ENCODE data around the gene QRFP. TPM values are rescaled to one million over a fixed set of nuclear protein-coding genes. Genes with fewer than 3 reads are reported as not detected.

The QRFP gene
- total RNA-seq, 2 donors from 2014 or later = not detected

DNA sequence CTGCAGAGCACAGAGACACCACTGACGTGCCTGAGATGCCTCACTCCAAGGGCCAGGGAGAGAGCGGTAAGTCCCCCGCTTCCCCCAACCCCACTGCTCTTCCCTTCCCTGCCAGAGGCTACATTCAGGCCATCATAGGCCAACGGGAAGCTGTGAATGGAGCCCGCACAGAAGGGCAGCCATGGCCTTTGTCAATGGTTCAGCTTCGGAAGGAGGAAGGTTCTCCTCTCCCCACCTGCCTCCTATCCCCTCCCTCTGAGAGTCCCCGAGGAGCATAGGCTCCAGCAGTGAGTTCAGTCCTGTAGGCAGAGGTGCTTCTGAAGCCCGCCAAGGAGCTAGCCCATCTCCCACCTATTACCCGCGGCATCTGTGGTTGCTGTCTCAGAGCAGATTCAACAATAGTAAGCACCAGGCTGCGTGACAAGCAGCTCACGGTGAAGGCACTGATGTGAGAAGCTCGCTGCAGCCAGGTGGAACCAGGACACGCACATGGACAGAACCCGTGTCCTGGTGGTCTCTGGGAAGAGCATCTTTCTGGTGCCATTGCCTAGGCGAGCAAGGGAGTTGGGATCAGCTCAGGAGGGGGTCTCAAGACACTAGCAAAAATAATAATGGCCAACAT lies 15.9 kb downstream of the QRFP start:
- no peak for ATAC-seq
- no peaks in the 10 kb centered on the region for H3K27me3 Mint-ChIP-seq
- H3K27ac Mint-ChIP-seq = no peak overlapping the region
- no peak overlapping the region for H3K4me3 Mint-ChIP-seq
- no peaks in the 10 kb centered on the region for H3K4me1 Mint-ChIP-seq
- no peak for DNase-seq
- H3K36me3 Mint-ChIP-seq (ENCODE audit: low read depth) = peaks cover 6% of the 10 kb centered on the region
- no peaks in the 10 kb centered on the region for H3K9me3 ChIP-seq (ENCODE audit: control insufficient read depth, low read length, poor library complexity, severe bottlenecking)

DNA sequence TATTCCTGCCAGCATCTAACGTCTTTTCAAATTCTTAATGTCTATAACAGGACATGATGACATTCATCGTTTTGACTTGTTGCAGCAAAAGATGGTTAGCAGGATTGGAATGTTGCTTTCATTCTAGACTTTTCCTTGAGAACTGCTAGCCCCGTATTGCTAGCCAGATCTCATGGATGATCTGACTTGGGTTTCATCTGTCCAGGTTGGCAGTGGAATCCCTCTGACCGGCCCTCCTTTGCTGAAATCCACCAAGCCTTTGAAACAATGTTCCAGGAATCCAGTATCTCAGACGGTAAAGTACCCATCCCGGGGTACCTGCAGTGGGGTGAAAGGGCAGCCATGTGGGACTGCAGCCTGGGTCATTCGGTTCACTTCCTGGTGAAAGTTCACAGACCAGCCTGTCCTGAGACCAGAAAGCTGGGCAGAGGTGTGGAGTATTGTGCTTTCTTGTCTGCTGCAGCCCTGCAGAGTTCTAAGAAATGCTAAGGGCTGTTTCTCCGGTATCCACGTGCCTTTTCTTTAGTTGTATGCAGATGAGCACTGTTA lies 16.7 kb downstream of the QRFP start:
- Mint-ChIP-seq H3K4me1 (peaks cover 1% of the 10 kb centered on the region), H3K27ac (no peak overlapping the region), H3K36me3 (ENCODE audit: low read depth) (peaks cover 6% of the 10 kb centered on the region), H3K27me3 (no peaks in the 10 kb centered on the region), H3K4me3 (no peak overlapping the region)
- ATAC-seq = no peak
- no peak for DNase-seq
- H3K9me3 ChIP-seq (ENCODE audit: control insufficient read depth, low read length, poor library complexity, severe bottlenecking) = no peaks in the 10 kb centered on the region

DNA sequence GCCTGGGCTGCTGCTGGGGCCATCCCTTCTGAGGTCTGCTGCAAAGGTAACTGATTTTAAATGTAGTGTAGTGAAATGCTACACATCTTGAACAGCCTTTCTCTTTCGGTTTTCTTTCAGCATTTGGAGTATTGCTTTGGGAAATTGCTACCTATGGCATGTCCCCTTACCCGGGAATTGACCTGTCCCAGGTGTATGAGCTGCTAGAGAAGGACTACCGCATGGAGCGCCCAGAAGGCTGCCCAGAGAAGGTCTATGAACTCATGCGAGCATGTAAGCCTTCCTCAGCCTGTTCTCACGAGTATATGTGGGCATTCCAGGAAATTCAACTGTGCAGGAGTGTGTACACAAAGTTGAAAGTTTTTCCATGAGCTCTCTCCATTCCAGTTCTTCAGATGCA lies 18.3 kb downstream of the QRFP start:
- Mint-ChIP-seq H3K27me3 (no peaks in the 10 kb centered on the region), H3K4me3 (no peak overlapping the region), H3K27ac (no peak overlapping the region), H3K4me1 (peaks cover 2% of the 10 kb centered on the region), H3K36me3 (ENCODE audit: low read depth) (peaks cover 10% of the 10 kb centered on the region)
- H3K9me3 ChIP-seq (ENCODE audit: control insufficient read depth, low read length, poor library complexity, severe bottlenecking) = no peaks in the 10 kb centered on the region
- ATAC-seq = no peak
- DNase-seq = no peak

DNA sequence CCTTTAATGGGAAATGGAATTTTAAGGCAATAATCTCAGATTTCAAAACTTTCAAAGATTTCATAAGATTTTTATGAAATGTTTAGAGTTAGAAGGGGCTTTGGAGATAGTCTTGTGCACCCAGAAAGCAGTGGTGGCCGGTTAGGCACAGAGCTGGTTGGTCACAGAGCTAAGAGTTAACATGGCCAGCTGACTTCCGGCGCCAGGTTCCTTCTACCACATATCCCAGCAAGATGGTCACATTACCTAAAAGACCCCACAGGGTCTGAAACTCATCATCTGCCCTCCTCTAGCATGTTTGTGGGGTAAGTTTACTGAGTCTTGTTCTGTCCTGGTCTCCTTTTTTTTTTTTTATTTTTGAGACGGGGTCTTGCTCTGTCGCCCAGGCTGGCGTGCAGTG lies 19.3 kb downstream of the QRFP start:
- no peak for DNase-seq
- no peak for ATAC-seq
- Mint-ChIP-seq H3K27me3 (no peaks in the 10 kb centered on the region), H3K27ac (no peak overlapping the region), H3K4me3 (no peak overlapping the region), H3K4me1 (peaks cover 2% of the 10 kb centered on the region), H3K36me3 (ENCODE audit: low read depth) (peaks cover 11% of the 10 kb centered on the region)
- no peaks in the 10 kb centered on the region for H3K9me3 ChIP-seq (ENCODE audit: control insufficient read depth, low read length, poor library complexity, severe bottlenecking)

DNA sequence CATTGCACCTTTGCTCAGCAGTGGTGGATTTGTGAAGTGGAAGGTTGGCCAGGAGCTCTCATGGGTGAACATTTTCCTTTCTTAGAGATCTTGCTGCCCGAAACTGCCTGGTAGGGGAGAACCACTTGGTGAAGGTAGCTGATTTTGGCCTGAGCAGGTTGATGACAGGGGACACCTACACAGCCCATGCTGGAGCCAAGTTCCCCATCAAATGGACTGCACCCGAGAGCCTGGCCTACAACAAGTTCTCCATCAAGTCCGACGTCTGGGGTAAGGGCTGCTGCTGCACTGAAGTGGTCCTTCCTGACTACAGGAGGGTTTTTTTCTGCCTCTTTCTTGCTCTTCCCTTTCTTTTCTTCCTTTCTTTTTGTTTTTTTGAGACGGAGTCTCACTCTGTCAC lies 21.8 kb downstream of the QRFP start:
- H3K4me3 Mint-ChIP-seq = no peak overlapping the region
- no peaks in the 10 kb centered on the region for H3K27me3 Mint-ChIP-seq
- DNase-seq = no peak
- peaks cover 11% of the 10 kb centered on the region for H3K36me3 Mint-ChIP-seq (ENCODE audit: low read depth)
- peak overlapping the region; percentile 51 for H3K27ac Mint-ChIP-seq
- H3K9me3 ChIP-seq (ENCODE audit: control insufficient read depth, low read length, poor library complexity, severe bottlenecking) = no peaks in the 10 kb centered on the region
- no peak for ATAC-seq
- peaks cover 2% of the 10 kb centered on the region for H3K4me1 Mint-ChIP-seq

DNA sequence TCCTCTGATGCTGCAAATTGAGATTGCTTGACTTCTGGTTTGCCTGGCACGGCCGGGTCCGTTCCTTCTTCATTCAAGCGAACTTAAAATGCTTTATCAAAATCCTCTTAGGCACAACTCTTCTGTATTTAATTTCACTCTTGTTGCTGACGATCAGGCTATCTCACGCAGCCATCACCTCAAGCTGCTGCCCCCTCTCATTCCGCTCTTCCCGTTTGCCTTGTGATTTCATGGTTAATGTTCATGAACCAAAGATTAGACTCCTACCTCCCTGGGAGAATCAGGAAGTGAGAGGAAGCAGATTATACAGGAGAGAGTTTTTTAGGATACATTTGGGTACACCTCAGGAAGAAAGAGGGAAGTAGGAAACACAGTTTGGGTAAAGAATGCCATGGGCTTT lies 22.6 kb downstream of the QRFP start:
- Mint-ChIP-seq H3K4me1 (peaks cover 2% of the 10 kb centered on the region), H3K36me3 (ENCODE audit: low read depth) (peaks cover 8% of the 10 kb centered on the region), H3K27ac (peak overlapping the region; percentile 51), H3K27me3 (no peaks in the 10 kb centered on the region), H3K4me3 (no peak overlapping the region)
- DNase-seq (no peak), ATAC-seq (no peak)
- no peaks in the 10 kb centered on the region for H3K9me3 ChIP-seq (ENCODE audit: control insufficient read depth, low read length, poor library complexity, severe bottlenecking)

DNA sequence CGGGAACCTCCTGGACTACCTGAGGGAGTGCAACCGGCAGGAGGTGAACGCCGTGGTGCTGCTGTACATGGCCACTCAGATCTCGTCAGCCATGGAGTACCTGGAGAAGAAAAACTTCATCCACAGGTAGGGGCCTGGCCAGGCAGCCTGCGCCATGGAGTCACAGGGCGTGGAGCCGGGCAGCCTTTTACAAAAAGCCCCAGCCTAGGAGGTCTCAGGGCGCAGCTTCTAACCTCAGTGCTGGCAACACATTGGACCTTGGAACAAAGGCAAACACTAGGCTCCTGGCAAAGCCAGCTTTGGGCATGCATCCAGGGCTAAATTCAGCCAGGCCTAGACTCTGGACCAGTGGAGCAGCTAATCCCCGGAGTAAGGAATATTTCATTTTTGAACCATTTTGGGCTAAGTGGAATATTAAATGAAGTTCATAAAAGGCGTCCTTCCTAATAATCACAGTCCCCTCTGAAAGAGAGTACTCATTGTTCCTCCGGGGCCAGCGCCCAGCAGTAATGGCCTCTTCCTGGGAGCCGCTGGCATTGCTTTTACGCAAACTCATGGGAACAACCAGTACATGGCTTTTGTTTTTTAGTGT lies 23.6 kb downstream of the QRFP start:
- ATAC-seq = no peak
- Mint-ChIP-seq H3K27ac (peak overlapping the region; percentile 51), H3K4me3 (no peak overlapping the region), H3K27me3 (no peaks in the 10 kb centered on the region), H3K4me1 (peaks cover 2% of the 10 kb centered on the region), H3K36me3 (ENCODE audit: low read depth) (peaks cover 8% of the 10 kb centered on the region)
- no peaks in the 10 kb centered on the region for H3K9me3 ChIP-seq (ENCODE audit: control insufficient read depth, low read length, poor library complexity, severe bottlenecking)
- no peak for DNase-seq

DNA sequence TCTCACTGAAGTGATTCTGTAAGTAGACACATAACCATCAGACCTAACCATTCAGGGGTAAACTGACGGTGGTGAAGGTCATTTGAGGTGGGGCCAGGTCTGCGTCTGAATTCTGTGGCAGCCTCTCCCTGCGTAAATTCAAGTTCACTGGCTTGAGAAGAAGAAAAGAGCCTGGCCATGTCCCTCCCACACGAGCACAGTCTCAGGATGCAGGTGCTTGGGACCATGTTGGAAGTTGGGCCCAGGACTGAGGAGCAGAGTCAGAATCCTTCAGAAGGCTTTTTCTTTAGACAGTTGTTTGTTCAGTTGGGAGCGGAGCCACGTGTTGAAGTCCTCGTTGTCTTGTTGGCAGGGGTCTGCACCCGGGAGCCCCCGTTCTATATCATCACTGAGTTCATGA lies 24.1 kb downstream of the QRFP start:
- ATAC-seq (no peak), DNase-seq (no peak)
- no peaks in the 10 kb centered on the region for H3K27me3 Mint-ChIP-seq
- H3K36me3 Mint-ChIP-seq (ENCODE audit: low read depth) = peaks cover 8% of the 10 kb centered on the region
- H3K9me3 ChIP-seq (ENCODE audit: control insufficient read depth, low read length, poor library complexity, severe bottlenecking) = no peaks in the 10 kb centered on the region
- H3K4me1 Mint-ChIP-seq = peaks cover 2% of the 10 kb centered on the region
- H3K4me3 Mint-ChIP-seq = no peak overlapping the region
- no peak overlapping the region for H3K27ac Mint-ChIP-seq

DNA sequence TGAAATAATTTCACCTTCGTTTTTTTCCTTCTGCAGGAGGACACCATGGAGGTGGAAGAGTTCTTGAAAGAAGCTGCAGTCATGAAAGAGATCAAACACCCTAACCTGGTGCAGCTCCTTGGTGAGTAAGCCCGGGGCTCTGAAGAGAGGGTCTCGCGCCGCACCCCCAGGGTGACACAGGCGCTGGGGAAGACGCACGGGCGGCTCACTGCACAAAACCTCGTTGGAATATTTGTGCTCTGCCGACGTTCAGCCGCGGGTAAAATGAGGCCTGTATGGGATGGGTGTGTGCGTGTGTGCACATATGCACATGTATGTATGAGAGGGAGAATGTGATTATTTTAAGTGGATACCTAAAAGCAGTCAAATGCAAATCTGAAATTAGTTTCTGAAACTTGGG lies 24.5 kb downstream of the QRFP start:
- H3K27me3 Mint-ChIP-seq = no peaks in the 10 kb centered on the region
- peaks cover 2% of the 10 kb centered on the region for H3K4me1 Mint-ChIP-seq
- ATAC-seq (no peak), DNase-seq (no peak)
- no peaks in the 10 kb centered on the region for H3K9me3 ChIP-seq (ENCODE audit: control insufficient read depth, low read length, poor library complexity, severe bottlenecking)
- no peak overlapping the region for H3K27ac Mint-ChIP-seq
- H3K36me3 Mint-ChIP-seq (ENCODE audit: low read depth) = peaks cover 8% of the 10 kb centered on the region
- no peak overlapping the region for H3K4me3 Mint-ChIP-seq

DNA sequence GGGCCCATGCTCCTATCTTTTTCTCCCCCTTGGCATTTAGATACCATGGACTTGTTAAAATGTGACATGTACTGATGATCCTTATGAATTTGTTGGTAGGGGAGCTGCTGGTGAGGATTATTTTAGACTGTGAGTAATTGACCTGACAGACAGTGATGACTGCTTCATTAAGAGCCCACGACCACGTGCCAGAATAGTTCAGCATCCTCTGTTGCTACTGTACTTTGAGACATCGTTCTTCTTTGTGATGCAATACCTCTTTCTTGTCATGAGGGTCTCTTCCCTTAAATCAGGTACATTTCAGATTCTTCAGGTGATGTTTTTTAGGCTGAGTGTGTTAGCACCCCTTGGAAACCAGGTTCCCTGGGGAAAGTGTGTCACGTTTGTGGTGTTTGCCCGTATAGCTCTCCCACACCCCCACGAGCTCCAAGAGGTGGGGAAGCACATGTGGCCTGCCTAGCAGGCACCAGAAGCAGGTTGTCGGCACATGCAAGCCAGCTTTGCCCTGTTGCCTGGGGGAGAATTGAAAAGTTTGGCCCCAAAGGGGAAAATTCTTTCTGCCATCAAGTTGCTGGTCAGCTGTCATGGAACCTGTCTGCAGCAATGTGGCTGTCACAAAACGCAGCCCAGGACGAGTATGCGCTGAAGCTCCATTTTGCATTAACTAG lies 25.1 kb downstream of the QRFP start:
- no peak overlapping the region for H3K27ac Mint-ChIP-seq
- no peaks in the 10 kb centered on the region for H3K9me3 ChIP-seq (ENCODE audit: control insufficient read depth, low read length, poor library complexity, severe bottlenecking)
- ATAC-seq = no peak
- peaks cover 8% of the 10 kb centered on the region for H3K36me3 Mint-ChIP-seq (ENCODE audit: low read depth)
- no peaks in the 10 kb centered on the region for H3K27me3 Mint-ChIP-seq
- no peak for DNase-seq
- H3K4me3 Mint-ChIP-seq = no peak overlapping the region
- peaks cover 2% of the 10 kb centered on the region for H3K4me1 Mint-ChIP-seq

DNA sequence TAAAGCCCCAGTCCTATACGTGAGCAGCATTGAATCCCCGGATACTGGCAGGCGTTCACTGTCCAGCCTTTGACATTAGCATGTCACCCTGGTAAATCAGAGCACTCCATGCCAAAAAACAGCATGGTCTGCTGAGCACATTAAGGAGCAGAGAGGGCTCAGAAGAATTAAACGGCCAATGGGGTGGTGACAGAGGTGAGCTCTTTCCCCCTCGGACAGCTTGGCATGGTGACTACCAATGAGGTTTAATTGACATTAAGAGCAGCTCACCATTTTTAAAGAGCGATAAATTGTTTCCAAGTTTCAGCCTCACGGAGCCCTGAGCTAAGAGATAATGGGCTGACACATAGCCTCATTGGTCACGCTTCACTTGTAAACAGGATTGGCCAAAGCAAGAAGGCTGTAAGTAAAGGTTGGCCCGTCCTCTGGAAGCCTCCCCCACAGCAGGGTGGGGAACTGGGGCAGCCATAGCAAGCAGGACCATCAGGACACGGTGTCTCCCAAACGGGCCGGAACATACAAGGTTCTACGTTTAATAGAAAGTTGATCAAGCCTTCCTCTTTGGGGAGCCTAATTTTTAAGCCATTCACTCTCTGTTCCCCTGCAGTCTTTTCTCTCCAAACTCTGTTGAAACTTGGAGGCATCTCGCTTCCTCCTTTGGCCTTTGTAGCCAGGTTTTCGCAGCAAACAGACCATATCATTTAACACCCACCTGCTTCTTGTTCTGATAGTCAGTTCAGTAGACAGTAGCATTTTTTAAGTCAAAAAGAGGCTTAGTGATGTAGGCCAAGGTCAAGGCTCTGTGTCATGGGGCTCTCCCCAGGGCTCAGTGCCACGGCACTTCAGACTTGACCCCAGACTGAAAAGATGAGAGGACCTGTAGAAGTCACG lies 25.9 kb downstream of the QRFP start:
- DNase-seq (no peak), ATAC-seq (no peak)
- Mint-ChIP-seq H3K36me3 (ENCODE audit: low read depth) (peaks cover 8% of the 10 kb centered on the region), H3K27me3 (no peaks in the 10 kb centered on the region), H3K4me1 (peaks cover 5% of the 10 kb centered on the region), H3K27ac (no peak overlapping the region), H3K4me3 (no peak overlapping the region)
- no peaks in the 10 kb centered on the region for H3K9me3 ChIP-seq (ENCODE audit: control insufficient read depth, low read length, poor library complexity, severe bottlenecking)

DNA sequence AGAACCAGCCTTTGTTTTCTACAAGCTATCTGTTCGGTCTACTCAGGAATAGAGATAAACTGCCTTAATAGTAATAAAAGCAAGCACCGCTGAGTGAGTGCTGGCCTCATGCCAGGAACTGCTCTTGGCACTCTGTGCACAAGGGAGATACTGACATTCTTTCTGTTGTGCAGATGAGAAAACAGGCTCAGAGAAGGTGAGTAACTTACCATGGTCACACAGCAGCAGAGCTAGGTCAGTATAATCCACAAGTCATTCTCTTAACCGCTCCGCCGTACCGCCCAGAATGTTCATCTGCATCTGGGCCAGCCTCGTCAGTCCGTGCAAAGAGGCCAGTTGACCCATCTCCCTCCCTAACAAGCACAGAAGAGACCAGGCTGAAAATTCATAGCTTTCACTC lies 27.4 kb downstream of the QRFP start:
- Mint-ChIP-seq H3K4me1 (peaks cover 4% of the 10 kb centered on the region), H3K4me3 (no peak overlapping the region), H3K27me3 (no peaks in the 10 kb centered on the region), H3K27ac (no peak overlapping the region), H3K36me3 (ENCODE audit: low read depth) (peaks cover 6% of the 10 kb centered on the region)
- no peak for DNase-seq
- no peak for ATAC-seq
- H3K9me3 ChIP-seq (ENCODE audit: control insufficient read depth, low read length, poor library complexity, severe bottlenecking) = no peaks in the 10 kb centered on the region

DNA sequence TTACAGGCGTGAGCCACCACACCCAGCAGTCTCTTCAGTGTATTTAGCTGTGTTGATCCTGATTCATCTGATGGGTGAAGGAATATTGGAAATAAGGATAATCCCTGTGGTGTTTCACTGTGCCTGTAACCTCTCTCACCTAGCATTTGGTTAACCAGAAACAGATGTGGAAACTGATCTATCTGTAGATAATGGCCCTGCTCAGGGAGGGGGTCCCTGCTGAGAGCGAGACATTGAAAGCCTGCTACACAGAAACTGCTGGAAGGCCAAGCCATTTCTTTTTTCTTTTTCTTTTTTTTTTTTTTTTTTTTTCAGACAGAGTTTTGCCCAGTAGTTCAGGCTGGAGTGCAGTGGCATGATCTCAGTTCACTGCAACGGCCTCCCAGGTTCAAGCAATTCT lies 28.4 kb downstream of the QRFP start:
- Mint-ChIP-seq H3K4me3 (no peak overlapping the region), H3K27me3 (no peaks in the 10 kb centered on the region), H3K4me1 (peaks cover 4% of the 10 kb centered on the region), H3K27ac (no peak overlapping the region), H3K36me3 (ENCODE audit: low read depth) (peaks cover under 1% of the 10 kb centered on the region)
- ATAC-seq (no peak), DNase-seq (no peak)
- H3K9me3 ChIP-seq (ENCODE audit: control insufficient read depth, low read length, poor library complexity, severe bottlenecking) = no peaks in the 10 kb centered on the region
